NT2/D1 (cell line): Measurements from ENCODE around the gene AADACL3.

Experiments used
- SUZ12 ChIP-seq: IDR thresholded peaks from 2 replicates; pipeline ENCODE4 v1.6.1; 2011; ENCODE audit not compliant: insufficient read length, insufficient read depth; ENCODE audit errors: extremely low read depth
- YY1 ChIP-seq: IDR thresholded peaks from 2 replicates; pipeline ENCODE4 v1.6.1; 2011; ENCODE audit not compliant: insufficient read length, insufficient read depth
- ZNF274 ChIP-seq: IDR thresholded peaks from 2 replicates; pipeline ENCODE4 v1.6.1; 2011; ENCODE audit warnings: mild to moderate bottlenecking, low read depth, low read length

DNA sequence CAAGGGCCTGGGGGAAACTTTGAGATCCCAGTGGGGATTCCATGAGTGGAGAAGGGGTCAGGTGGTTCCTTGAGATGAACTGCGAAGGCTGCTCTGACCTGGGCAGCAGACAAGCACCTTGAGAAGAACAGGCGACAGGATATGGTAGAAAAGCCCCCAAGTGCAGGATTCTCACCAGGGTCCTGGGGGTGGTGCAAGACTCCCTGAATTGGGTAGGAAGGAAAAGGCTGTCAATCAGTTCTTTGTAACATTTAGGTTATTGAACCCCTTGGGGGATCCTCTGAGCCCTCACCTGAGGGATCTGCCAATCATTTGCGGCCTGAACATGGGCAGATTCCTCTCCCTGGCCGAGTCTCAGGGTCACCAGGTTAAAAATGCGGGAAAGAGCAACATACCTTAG, 55.3 kb downstream of the AADACL3 start:
- no peak for TF ChIP-seq ZNF274
- TF ChIP-seq YY1: no peak
- no peak for TF ChIP-seq SUZ12
